SH-SY5Y (cell line): ENCODE results near the gene DAP.

Source experiments
- GATA2 ChIP-seq: IDR thresholded peaks from 2 replicates; pipeline ENCODE4 v1.6.1; 2011; ENCODE audit warnings: mild to moderate bottlenecking, low read depth, low read length
- GATA3 ChIP-seq: IDR thresholded peaks from 2 replicates; pipeline ENCODE4 v1.6.1; 2011; ENCODE audit warnings: low read depth, mild to moderate bottlenecking, low read length, moderate library complexity

Gene DAP, protein sequence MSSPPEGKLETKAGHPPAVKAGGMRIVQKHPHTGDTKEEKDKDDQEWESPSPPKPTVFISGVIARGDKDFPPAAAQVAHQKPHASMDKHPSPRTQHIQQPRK

DNA sequence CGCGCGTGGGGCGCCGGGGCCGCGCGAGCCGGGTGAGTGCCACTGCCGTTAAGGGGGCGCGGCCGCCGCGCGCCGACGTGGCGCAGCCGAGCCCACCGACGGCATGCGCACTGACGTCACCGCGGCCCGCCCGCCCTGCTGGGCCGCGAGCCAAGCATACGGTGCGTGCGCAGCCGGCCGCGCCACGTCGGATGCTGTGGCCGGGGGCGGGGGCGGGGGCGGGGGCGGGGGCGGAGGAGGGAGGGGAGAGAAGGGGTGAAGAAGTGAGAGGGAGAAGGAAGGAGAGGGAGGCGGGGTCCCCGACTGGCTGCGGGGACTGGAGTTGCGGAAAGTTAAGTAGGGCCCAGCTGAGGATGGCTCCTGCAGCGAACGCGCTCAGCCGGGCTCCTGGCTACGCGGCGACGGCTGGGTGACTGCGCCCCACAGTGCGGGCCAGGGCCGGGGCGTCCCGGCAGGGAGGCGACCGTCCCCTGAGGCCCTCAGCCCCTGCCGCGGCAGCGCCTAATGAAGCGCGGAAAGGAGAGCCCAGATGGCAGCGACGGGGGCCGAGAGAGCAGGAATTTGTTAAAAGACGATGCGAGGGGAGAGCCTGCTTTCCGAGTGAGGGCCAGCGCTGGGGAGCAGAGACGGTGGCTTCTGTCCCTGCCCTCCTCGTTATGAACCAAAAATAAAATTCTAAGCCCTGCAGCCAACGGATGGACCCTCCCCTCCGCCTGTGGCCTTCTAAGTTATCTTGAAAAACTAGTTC, at the start of gene DAP:
Gene DAP (minus strand): TSS at position 50 of the 748 bp plus-strand sequence. CDS start 166 bp downstream, outside the sequence.
- TF ChIP-seq GATA2 (no peak), GATA3 (no peak)

DNA sequence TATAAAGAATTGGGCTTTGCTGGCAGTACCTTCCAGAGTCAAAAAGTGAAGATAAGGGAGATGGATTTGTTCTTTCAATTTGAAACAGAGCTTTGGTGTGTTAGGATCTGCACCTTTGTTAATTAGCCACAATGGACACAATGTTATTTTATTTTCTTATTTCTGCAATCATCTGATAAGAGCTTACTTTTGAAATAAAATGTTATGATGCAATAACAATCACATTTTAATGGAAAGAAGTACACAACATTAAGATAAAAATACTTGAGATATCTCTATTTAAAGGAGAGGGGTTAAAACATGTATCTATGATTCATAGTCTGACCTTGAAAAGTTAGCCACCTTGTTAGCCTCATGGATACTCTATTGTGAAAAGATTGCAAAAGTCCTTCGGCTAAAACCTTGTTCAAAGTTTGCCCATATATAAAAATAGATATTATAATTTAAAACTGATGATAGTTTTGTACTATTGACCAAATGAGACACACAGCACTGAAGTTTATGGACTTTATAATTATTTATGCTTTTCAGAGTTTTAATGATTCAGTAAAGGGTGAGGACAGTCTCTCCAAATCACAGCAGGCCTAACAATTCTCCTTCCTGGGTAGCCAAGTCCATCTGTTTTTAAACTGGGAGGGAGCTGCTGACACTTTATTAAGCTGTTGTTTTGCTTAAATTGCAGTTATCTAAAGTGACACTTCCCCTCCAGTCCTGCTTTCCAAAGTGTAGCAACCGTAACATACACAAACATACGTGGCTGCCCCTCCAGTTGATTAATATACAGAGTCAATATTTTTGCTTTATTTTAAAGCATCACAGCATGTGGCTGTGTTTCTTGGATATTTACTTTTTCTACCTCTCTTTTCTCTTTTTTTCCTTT, 47.6 kb upstream of the DAP start:
- TF ChIP-seq GATA3 (no peak), GATA2 (no peak)

DNA sequence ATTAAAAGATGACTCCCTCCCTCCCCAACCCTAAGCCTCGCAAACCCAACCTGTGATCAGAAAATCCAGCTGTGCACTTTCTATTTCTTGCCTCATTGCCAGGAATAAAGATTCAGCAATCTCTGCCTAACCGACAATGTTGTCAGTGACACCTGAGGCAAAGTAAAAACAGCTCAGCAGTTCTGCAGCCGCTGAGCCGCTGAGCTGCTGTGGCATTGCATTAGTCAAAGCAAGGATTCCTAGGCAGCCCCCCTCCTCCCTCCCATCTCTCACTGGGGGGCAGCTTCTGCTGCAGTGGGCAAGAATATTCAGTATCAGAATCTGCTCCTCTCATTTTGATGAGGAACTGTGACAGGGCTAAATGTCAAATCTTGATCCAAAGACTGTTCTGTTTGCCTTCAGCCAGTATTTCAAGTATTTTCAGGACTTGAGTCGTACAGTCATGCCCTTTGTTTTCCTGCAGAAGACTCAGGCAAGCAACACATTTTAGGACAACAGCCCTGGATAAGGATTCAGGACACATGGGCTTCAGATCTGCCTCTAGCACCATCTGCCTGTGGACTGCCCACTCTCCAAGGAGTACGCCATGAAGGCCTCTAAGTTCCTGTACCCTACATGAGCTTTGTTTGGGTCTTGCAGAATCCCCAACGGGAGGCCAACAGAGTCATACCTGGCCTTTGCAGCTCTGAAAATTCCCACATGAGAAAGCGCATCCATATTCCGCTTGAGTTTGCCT, 41.1 kb upstream of the DAP start:
- TF ChIP-seq GATA3 = no peak
- TF ChIP-seq GATA2 = no peak

DNA sequence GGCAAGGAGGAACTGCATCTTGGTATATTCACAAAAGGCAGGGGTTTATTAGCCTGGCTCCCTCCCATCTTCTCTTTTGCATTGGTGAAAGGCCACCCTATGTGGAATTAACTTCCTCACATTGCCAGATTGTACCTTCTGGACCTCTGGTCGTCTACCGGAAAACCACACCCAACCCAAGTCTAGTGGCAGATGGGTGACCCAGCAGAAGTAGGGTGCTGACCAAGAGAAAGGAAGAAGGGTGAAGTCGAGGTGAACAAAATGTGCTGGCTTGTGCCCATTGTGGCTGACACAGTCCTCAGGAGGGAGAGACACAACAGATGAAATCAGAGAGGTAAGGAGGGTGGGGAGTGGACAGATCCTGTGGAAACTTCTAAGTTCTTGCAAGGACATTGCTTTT, 39.8 kb upstream of the DAP start:
- no peak for TF ChIP-seq GATA3
- TF ChIP-seq GATA2 = no peak

DNA sequence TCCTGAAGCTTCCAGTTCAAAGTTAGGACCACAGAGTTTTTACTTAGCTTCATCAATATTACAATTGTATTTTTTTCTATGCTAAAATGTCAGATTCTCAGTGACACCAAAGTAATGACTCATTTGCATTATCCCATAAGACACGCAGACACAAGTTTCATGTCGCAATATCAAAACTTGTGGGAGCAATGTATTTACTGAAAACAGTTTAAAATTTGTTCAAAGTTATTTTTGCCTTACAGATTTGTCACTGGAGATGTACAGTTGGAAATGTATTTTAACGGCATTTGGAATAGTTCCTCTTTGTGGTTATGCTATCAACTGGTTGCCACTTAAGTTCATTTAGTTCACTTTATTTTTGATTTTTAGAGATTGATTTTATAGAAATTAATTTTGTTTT, 36.2 kb upstream of the DAP start:
- TF ChIP-seq GATA2 (no peak), GATA3 (no peak)

DNA sequence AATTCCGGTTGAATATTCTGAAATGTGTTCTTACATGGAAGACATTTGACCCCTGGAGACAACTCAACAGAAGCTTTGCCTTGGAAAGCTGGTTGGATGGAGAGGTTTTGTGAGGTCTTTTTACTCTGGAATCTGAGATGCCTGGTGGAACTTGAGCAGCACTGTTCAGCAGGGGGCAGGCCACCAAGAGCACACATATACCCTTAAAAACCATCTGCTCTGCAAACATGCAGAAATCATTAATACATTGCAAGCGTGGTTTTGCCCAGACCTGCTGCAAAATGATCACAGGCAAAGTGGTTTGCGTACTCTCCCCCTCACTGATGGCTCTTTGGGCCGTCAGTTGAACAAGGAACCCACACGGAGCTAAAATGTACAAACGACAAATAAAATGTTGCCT, 32.8 kb upstream of the DAP start:
- TF ChIP-seq GATA2 (no peak), GATA3 (no peak)

DNA sequence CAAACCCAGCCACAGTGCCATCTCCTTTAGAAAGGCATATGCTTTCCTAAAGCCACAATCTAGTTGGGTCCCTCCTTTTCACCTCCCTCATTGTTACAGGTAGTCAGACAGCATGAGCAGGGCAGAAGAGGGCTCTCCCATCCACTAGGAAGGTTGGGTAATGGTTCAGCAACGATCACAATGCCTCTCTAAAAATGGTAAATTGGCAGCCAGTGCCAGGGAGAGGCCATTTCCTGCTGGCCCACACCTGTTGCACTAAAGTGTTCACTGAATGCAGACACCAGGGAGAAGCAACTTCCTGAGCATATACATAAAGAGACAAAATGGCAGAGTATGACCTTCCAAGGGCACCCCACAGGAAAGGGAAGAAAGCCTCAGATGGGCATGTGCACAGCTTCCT, 31.3 kb upstream of the DAP start:
- TF ChIP-seq GATA2 = no peak
- TF ChIP-seq GATA3 = no peak

DNA sequence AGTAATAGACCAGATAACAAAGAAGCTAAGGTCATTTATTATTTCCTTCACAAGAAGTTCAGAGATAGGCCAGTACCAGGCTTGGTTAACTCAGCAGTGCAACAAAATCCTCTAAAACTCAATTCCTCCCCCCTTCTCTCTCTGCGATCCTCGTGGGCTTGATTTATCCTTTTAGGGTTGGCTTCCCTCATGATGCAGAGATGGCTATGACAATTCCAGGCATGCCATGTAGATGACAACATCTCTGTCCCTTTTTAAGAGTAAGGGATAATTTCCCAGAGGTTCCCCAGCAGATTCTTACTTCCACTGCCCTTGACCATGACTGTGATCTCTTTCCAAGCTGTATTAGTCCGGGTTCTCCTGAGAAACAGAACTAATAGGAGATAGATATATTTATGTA, 28.7 kb upstream of the DAP start:
- no peak for TF ChIP-seq GATA2
- TF ChIP-seq GATA3 = no peak

DNA sequence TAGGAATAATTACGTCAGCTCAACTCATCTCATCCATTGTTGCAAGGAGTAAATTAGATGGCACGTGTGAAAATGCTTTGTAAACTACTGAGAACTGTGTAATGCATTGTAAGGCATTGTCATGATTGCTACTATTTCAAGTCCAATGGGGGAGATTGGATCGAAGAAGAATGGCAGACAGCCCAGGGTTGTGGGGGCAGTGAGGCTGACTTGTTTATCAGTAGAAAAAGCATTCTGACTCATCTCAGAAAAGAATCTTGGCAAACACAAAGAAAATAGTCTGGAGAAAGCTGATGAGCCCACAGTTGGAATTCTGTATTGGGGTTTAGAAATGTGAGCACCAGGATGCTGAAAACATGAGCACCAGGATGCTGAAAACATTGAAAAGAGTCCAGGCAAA, 28.0 kb upstream of the DAP start:
- TF ChIP-seq GATA3 = no peak
- no peak for TF ChIP-seq GATA2

DNA sequence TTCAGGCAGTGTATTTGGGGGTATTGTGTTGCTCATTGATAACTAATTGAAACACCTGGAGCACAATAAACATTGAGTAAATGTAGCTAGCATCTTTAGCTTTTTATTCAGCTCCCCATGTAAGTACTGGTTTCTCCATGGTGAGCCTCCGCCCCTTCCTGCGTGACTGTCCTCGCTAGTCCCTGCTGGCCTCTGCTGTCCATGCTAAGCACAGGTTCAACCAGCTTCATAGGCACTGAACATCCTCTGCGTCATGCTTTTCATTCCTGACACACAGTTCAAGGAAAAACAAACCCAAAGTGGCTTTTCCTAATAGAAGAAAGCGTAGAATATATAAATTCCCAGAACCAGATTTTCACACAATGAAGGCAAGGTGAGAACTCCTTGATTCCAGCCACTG, 27.3 kb upstream of the DAP start:
- no peak for TF ChIP-seq GATA3
- TF ChIP-seq GATA2 = no peak

DNA sequence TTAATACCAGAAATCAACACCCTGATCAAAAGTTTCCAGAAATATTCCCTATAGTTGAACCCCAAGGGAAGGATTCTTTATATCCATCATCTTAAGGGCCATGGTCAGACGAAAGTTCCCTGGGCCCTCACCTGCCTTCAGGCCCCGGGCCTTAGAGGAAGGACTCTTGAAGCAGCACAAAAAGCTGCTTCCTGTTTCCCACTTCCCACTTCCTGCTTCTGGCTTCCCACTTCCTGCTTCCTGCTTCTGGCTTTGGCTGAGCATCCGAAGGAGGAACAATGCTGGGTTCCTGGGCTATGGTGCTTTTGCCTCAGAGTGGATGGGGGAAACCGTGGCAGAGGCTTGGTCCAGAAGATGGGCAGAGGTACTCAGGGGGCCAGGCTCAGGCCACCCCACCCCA, 25.8 kb upstream of the DAP start:
- TF ChIP-seq GATA3 (no peak), GATA2 (no peak)

DNA sequence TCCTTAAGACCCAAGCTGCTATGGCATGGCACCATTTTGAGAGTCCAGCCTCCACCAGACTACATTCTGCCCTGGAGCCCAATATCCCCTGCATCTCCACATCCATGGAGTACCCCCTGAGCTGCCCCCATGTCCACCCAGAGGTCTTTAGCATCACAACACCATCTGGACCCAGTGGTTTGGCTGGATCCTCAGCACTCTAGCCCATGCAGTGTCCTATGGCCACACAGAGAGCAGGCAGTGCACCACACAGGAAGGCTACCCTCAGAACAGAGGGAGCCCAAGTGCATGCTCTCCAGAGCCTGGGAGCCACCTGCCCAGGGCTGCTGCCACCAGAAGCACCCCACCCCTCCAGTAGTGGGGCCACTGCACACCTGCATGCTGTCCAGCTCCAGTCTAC, 18.6 kb upstream of the DAP start:
- TF ChIP-seq GATA2 (no peak), GATA3 (no peak)

DNA sequence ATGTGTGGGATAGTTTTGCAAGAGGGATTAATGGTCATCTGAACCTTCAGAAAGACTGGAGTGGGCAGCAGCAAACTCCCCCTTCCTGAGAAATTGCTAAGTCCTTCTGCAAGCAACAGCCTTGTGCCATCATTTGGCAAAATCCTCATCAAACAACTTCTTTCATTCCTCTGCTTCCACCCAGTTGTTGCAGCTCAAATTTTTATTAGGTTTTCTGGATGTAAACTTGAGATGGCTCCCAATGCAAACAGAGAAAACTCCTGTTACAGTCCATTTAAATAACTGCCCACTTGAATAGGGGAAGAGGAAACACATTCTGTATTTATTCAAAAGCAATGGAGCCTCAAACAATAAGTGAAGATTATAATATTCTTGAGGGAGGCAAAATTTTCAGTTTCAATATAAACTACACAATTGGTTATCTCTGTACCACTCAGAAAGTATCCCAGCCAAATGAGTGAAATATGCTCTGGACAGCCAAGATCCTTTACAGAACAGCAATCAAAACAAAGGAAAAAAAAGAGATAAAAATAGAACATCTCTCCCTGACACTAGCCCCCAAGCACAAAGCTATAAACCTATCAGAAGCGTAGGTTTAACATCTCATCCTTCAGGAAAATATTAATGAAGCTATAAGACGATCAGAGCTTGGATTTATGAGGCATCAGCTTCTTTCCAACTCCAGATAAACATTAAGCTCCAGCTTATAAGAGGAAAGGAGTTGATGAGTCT, 17.3 kb upstream of the DAP start:
- no peak for TF ChIP-seq GATA2
- no peak for TF ChIP-seq GATA3
